ENCODE data around the gene DDX60. TPM values are rescaled to one million over a fixed set of nuclear protein-coding genes. Genes with fewer than 3 reads are reported as not detected.
A peak's percentile ranks its signal among the peaks of the same experiment; 100 is the strongest.

Gene DDX60
- total RNA-seq, 1 donor from 2014 or later = 5.3 TPM

DNA sequence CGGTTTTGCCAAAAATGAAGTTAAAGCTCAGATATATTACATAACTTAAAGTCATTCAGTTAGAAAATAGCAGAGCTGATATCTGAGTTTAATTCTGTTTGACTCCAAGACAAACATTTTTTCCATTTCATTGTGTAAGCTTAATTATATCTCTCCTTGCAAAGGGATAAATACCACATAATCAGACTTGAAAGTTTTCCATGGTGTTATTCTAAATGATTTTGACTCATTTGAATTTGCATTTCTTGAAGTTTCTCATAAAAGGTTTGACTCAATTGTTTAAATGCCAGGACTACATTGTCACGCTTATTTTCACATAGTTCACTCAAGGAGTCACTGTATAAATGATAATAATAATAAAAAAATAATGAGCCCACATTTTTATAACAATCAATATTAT, 39.4 kb upstream of the DDX60 start:
- Histone ChIP-seq H3K36me3 (peaks cover 47% of the 10 kb centered on the region), H3K4me3 (no peak overlapping the region), H3K27me3 (ENCODE audit: low read depth) (no peaks in the 10 kb centered on the region), H3K9me3 (replicated peaks) (no peaks in the 10 kb centered on the region), H3K4me1 (peaks cover 3% of the 10 kb centered on the region), H3K27ac (replicated peaks) (no peak overlapping the region)
- TF ChIP-seq CTCF (IDR thresholded peaks at IDR 0.05; ENCODE audit: borderline replicate concordance) = no peak
- DNase-seq = no peak
- intact Hi-C loops (cut with micrococcal nuclease) = no loop called here

GRCh38 chr4:168353746-168354145, 35.2 kb upstream of the DDX60 start:
- Histone ChIP-seq H3K4me1 (peaks cover 3% of the 10 kb centered on the region), H3K36me3 (peaks cover 25% of the 10 kb centered on the region), H3K27ac (replicated peaks) (no peak overlapping the region), H3K9me3 (replicated peaks) (peaks cover 33% of the 10 kb centered on the region), H3K27me3 (ENCODE audit: low read depth) (no peaks in the 10 kb centered on the region), H3K4me3 (no peak overlapping the region)
- no peak for TF ChIP-seq CTCF (IDR thresholded peaks at IDR 0.05; ENCODE audit: borderline replicate concordance)
- intact Hi-C loops (cut with micrococcal nuclease) = no loop called here
- DNase-seq = no peak

- H3K27ac ChIP-seq (replicated peaks) = no peak overlapping the region
- no peaks in the 10 kb centered on the region for H3K27me3 ChIP-seq (ENCODE audit: low read depth)
- H3K4me3 ChIP-seq = no peak overlapping the region
- H3K4me1 ChIP-seq = peaks cover 6% of the 10 kb centered on the region
- intact Hi-C loops (cut with micrococcal nuclease) = no loop called here
- H3K9me3 ChIP-seq (replicated peaks) = peaks cover 11% of the 10 kb centered on the region
- no peak for TF ChIP-seq CTCF (IDR thresholded peaks at IDR 0.05; ENCODE audit: borderline replicate concordance)
- DNase-seq = no peak
- no peaks in the 10 kb centered on the region for H3K36me3 ChIP-seq
Measured at GRCh38 chr4:168337550-168337940, 19.0 kb upstream of the DDX60 start.

DNA sequence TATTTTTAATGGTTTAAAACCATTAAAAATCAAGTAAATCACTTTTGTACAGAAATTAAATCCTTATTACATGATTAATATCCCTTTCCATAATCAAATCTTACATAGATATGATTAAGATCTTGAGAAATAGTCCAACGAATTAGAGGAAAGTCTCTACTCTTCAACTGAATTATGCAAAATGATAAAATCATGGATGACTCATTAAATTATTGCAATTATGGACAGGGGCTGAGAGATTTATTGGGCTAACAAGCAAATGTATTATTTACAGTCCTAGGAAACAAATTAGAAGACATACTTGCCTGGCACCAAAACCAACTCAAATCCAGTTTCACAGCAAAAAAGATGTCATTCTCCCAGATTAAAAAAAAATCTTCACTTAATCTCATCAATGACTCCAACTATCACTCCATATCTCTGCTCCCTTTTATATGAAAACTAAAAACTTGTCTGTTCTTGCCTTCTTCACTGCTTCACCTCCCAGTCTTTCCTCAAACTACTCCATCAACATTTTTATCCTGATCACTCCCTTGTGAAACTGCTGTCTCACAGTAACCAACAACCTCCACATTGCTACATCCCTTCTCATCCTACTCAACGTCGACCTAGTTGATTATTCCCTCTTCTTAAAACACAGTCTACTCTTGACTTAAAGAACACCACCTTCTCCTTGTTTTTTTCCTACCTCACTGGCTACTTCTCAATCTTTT, 18.4 kb upstream of the DDX60 start:
- DNase-seq = no peak
- intact Hi-C loops (cut with micrococcal nuclease) = no loop called here
- peaks cover 6% of the 10 kb centered on the region for H3K4me1 ChIP-seq
- no peak overlapping the region for H3K4me3 ChIP-seq
- peaks cover 5% of the 10 kb centered on the region for H3K9me3 ChIP-seq (replicated peaks)
- no peak for TF ChIP-seq CTCF (IDR thresholded peaks at IDR 0.05; ENCODE audit: borderline replicate concordance)
- H3K27me3 ChIP-seq (ENCODE audit: low read depth) = no peaks in the 10 kb centered on the region
- no peaks in the 10 kb centered on the region for H3K36me3 ChIP-seq
- H3K27ac ChIP-seq (replicated peaks) = no peak overlapping the region

GRCh38 chr4:168335621-168336020, 17.1 kb upstream of the DDX60 start:
- Histone ChIP-seq H3K9me3 (replicated peaks) (no peaks in the 10 kb centered on the region), H3K27me3 (ENCODE audit: low read depth) (no peaks in the 10 kb centered on the region), H3K36me3 (no peaks in the 10 kb centered on the region), H3K4me3 (no peak overlapping the region), H3K27ac (replicated peaks) (peak overlapping the region; percentile 58), H3K4me1 (peaks cover 6% of the 10 kb centered on the region)
- intact Hi-C loops (cut with micrococcal nuclease) = no loop called here
- DNase-seq = no peak
- TF ChIP-seq CTCF (IDR thresholded peaks at IDR 0.05; ENCODE audit: borderline replicate concordance) = no peak

Measured in left ventricle myocardium inferior (tissue), 1 donor.